Liver (tissue), 3 donors: ENCODE results near the gene CSTA.

ENCODE experiments used
- TAF1 ChIP-seq: conservative IDR thresholded peaks from 2 replicates; pipeline ENCODE4 v1.6.1; 2016; ENCODE audit warnings: antibody characterized with exemption, mild to moderate bottlenecking
- TF ChIP-seq, protein P1 (sequence below): IDR thresholded peaks from 2 replicates; pipeline ENCODE4 v1.6.1; 2016; ENCODE audit warnings: antibody characterized with exemption, mild to moderate bottlenecking
- TF ChIP-seq, protein P2 (sequence below): fragments of 150-350 bp; IDR thresholded peaks from 2 replicates; pipeline ENCODE4 v1.5.1; 2017; ENCODE audit warnings: improper control_type of control experiment, low read depth, low read length; ENCODE audit not compliant: missing input control
- donor health status: healthy.
- donor health status: healthy.

DNA sequence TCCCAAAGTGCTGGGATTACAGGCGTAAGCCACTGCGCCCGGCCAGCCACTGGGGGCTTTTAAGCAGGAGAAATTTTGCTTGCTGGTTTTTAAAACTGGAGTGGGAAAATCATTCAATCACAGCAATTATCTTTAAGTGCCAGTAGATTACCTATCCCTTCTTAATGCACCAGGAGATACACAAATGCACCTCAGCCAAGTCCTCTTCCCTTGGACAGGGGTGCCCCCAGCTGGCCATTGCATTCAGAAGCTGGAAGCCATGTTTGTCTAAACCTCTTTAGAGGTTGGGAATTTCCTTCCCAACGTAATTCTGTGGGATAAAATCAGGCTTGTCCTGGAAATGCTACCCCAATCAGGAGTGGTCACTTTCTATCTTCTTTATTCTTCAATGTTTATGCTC, 31.4 kb downstream of the CSTA start:
- TF ChIP-seq, protein P1, sequence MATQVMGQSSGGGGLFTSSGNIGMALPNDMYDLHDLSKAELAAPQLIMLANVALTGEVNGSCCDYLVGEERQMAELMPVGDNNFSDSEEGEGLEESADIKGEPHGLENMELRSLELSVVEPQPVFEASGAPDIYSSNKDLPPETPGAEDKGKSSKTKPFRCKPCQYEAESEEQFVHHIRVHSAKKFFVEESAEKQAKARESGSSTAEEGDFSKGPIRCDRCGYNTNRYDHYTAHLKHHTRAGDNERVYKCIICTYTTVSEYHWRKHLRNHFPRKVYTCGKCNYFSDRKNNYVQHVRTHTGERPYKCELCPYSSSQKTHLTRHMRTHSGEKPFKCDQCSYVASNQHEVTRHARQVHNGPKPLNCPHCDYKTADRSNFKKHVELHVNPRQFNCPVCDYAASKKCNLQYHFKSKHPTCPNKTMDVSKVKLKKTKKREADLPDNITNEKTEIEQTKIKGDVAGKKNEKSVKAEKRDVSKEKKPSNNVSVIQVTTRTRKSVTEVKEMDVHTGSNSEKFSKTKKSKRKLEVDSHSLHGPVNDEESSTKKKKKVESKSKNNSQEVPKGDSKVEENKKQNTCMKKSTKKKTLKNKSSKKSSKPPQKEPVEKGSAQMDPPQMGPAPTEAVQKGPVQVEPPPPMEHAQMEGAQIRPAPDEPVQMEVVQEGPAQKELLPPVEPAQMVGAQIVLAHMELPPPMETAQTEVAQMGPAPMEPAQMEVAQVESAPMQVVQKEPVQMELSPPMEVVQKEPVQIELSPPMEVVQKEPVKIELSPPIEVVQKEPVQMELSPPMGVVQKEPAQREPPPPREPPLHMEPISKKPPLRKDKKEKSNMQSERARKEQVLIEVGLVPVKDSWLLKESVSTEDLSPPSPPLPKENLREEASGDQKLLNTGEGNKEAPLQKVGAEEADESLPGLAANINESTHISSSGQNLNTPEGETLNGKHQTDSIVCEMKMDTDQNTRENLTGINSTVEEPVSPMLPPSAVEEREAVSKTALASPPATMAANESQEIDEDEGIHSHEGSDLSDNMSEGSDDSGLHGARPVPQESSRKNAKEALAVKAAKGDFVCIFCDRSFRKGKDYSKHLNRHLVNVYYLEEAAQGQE = no peak
- TF ChIP-seq, protein P2, sequence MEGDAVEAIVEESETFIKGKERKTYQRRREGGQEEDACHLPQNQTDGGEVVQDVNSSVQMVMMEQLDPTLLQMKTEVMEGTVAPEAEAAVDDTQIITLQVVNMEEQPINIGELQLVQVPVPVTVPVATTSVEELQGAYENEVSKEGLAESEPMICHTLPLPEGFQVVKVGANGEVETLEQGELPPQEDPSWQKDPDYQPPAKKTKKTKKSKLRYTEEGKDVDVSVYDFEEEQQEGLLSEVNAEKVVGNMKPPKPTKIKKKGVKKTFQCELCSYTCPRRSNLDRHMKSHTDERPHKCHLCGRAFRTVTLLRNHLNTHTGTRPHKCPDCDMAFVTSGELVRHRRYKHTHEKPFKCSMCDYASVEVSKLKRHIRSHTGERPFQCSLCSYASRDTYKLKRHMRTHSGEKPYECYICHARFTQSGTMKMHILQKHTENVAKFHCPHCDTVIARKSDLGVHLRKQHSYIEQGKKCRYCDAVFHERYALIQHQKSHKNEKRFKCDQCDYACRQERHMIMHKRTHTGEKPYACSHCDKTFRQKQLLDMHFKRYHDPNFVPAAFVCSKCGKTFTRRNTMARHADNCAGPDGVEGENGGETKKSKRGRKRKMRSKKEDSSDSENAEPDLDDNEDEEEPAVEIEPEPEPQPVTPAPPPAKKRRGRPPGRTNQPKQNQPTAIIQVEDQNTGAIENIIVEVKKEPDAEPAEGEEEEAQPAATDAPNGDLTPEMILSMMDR = peak; percentile 36
- TF ChIP-seq TAF1 = no peak
